ENCODE measurements around the gene VWA8. TPM values are rescaled to one million over a fixed set of nuclear protein-coding genes. Genes with fewer than 3 reads are reported as not detected.
"Not testable (repeated sequence)": the region's sequence is repeated elsewhere in the genome, so short reads cannot be mapped to it uniquely, and the experiment has no call there.

Gene VWA8
- total and polyA plus RNA-seq, 10 donors: 2.7 to 33.6 (median 18.3) TPM

GRCh38 chr13:41751277-41751676, 209.6 kb downstream of the VWA8 start:
- no peak overlapping the region for H3K27ac ChIP-seq
- no peak for DNase-seq
- H3K4me1 ChIP-seq: no peaks in the 10 kb centered on the region
- H3K9me3 ChIP-seq: peaks cover 0 to 12% (median 0%) of the 10 kb centered on the region in 8 donors
- no peak for TF ChIP-seq CTCF (IDR thresholded peaks at IDR 0.05 in 8 of 11, conservative IDR thresholded peaks at IDR 0.05 in 3 of 11)
- H3K4me3 ChIP-seq: no peak overlapping the region
- intact Hi-C loops (cut with DNase I; ENCODE audit: low total_unique reads): no loop called here
- WGBS, 5 donors: 82 to 88% (median 86%) methylated on average over 2 of the region's 2 CpGs
- no peaks in the 10 kb centered on the region for H3K27me3 ChIP-seq (replicated peaks in 1 of 7)
- H3K36me3 ChIP-seq: peaks cover 0 to 35% (median 0%) of the 10 kb centered on the region in 6 donors

- Histone ChIP-seq H3K9me3 (peaks cover 0 to 12% (median 0%) of the 10 kb centered on the region in 8 donors), H3K36me3 (peaks cover 0 to 24% (median 0%) of the 10 kb centered on the region in 6 donors), H3K27me3 (replicated peaks in 1 of 7) (no peaks in the 10 kb centered on the region), H3K4me3 (no peak overlapping the region), H3K4me1 (no peaks in the 10 kb centered on the region), H3K27ac (no peak overlapping the region)
- no peak for DNase-seq
- WGBS, 5 donors: 83 to 98% (median 90%) methylated on average over 2 of the region's 2 CpGs
- intact Hi-C loops (cut with DNase I; ENCODE audit: low total_unique reads): no loop called here
- TF ChIP-seq CTCF (IDR thresholded peaks at IDR 0.05 in 8 of 11, conservative IDR thresholded peaks at IDR 0.05 in 3 of 11) (no peak), POLR2A (IDR thresholded peaks at IDR 0.05) (no peak), POLR2AphosphoS5 (IDR thresholded peaks at IDR 0.05) (no peak)
These were observed 214.7 kb downstream of the VWA8 start for GRCh38 chr13:41746259-41746658.

- H3K36me3 ChIP-seq: peaks cover 0 to 22% (median 0%) of the 10 kb centered on the region in 6 donors
- H3K27ac ChIP-seq; H3K27me3 ChIP-seq (replicated peaks in 1 of 7); intact Hi-C loops (cut with DNase I; ENCODE audit: low total_unique reads); DNase-seq; H3K4me3 ChIP-seq; H3K4me1 ChIP-seq: not testable (repeated sequence)
- 83 to 94% (median 89%) methylated on average over 3 of the region's 3 CpGs for WGBS, 5 donors
- H3K9me3 ChIP-seq: peaks cover 0 to 12% (median 0%) of the 10 kb centered on the region in 8 donors
These were observed 215.4 kb downstream of the VWA8 start for GRCh38 chr13:41745496-41745895.

- H3K27me3 ChIP-seq (replicated peaks in 1 of 7): no peaks in the 10 kb centered on the region
- peaks cover 0 to 7% (median 0%) of the 10 kb centered on the region in 6 donors for H3K36me3 ChIP-seq
- H3K9me3 ChIP-seq: peaks cover 0 to 4% (median 0%) of the 10 kb centered on the region in 8 donors
- WGBS, 5 donors: 84 to 96% (median 91%) methylated on average over 4 of the region's 4 CpGs
- intact Hi-C loops (cut with DNase I; ENCODE audit: low total_unique reads): no loop called here
- H3K4me3 ChIP-seq: no peak overlapping the region
- DNase-seq: no peak
- H3K27ac ChIP-seq: no peak overlapping the region
- no peak for TF ChIP-seq CTCF (IDR thresholded peaks at IDR 0.05 in 8 of 11, conservative IDR thresholded peaks at IDR 0.05 in 3 of 11)
- no peak for TF ChIP-seq POLR2A (IDR thresholded peaks at IDR 0.05)
- no peak for TF ChIP-seq POLR2AphosphoS5 (IDR thresholded peaks at IDR 0.05)
- H3K4me1 ChIP-seq: no peaks in the 10 kb centered on the region
These were observed 217.9 kb downstream of the VWA8 start for GRCh38 chr13:41742917-41743552.
